Stimulated activated naive CD8-positive, alpha-beta T cell treated with anti-CD3 and anti-CD28 coated beads, Interleukin-15, Interleukin-2, amounts not matched to agents 100 U/mL and 50 U/mL, for 24 hours (primary cell): ENCODE results near the gene CDH8.
"Not testable (repeated sequence)": the region's sequence is repeated elsewhere in the genome, so short reads cannot be mapped to it uniquely, and the experiment has no call there.

Experiments
- ATAC-seq: fragments of 150-1000 bp; cut with Tn5 transposase; one replicate; pipeline ENCODE4 v1.10.0; 2021
- DNase-seq: peaks from one replicate; pipeline ENCODE4 v3.0.0; 2021

CDH8 gene

DNA sequence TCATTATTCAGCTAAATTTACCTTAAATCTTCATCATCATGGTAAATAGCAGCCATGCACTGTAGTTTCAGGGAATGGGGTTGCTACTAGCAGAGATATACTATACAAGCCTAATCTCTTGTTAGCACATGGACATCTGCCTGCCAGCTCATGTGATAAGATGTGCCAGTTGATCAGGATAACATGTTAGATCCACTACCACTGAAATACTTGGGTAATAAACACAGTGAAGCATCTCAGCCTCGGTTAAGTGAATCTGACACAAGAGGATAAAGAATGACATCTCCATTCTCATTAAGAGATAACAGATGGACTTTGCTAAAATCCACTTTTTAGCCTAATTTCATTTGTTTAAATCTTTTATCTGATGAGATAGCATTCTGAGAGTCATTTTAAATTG, 256.1 kb downstream of the CDH8 start:
- DNase-seq (no peak), ATAC-seq (no peak)

DNA sequence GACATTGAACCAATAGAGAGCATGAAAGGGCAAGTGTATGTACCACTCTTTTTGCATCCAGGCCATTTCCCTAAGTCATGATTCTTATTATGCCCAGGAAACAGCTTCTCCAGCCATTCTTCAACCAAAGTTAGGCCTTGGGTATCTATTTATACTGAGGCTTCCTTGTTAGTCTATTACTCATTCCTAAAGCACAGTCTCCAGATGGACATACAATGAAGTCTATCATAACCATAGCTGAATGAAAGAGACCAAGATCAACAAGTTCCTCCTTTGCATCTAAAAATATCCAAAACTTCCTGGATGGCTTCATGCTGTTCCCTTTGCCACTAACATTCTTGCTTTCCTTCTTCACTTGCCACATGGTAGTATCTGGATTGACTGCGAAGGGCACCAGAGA, 265.9 kb downstream of the CDH8 start:
- ATAC-seq (no peak), DNase-seq (no peak)

DNA sequence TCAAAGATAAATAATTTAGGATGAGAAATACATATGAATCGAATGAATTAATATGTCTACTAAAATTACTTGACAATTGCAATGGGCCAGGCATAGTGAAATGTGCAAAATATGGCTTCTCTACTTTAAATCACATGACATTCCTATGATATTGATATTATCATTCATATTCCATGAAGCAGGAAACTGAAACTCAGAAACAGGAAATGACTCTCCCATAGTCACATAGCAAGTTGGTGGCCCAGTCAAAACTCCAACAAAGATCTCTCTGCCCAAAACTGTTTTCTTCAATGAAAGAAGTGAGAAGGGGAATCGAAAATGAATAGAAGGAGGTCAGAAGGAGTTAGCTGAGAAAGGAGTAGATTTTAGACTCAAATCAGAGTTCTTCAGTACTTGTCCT, 272.2 kb downstream of the CDH8 start:
- DNase-seq (no peak), ATAC-seq (no peak)

DNA sequence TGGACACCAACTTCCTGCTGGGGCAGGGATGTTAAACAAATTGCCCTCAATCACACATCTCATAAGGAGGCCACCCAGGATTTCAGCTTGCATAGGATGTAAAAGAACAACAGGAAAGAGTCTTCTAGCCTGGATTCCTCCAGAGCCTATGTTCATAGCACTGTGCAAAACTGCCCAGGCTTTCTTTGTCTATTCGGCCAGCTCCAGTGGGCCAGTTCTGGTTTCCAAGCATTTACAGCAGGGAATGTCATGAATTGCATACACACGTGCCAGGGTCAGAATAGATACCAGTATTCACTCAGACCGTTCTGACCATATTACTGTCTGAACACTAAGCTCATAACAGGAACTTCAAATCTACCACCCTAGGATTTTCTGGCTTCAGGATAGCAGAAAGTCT, 273.2 kb downstream of the CDH8 start:
- DNase-seq: no peak
- ATAC-seq: no peak

DNA sequence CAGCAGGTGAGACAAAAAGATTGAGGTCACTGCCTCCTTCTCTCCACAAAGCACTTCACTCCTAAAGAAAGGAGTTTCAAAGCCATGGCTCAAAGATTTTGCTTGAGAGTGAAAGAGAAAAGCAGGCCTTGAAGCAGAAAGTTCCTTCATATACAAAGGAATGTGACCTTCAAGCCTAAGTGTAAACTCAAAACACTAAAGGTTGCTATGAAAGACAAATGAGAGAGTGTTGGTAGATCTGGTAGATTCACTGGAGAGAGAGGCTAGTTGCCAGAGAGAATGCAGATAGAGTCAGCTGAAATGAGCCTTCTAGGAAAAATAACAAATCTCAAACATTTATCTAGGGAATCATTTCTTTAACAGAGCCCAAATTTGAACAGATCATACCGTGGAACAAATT, 305.2 kb downstream of the CDH8 start:
- DNase-seq (no peak), ATAC-seq (no peak)

DNA sequence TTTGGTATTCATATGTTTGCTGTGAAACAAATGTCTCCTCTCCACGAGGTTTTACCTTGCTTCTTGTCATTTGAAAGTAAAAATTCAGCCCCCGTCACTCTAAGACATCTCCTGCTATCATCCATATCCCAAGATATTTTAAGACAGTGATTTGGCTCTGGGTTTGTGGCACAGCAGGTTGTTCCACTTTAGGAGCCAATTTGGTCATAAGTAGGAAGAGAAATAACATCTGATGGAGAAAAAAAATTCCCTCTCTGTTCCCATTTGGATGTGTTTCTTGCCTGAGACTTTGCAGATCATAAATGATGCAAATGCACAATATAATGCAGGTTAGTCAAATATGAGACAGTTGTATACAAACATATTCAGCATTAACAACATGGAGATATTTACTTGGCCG, 309.5 kb downstream of the CDH8 start:
- DNase-seq (no peak), ATAC-seq (no peak)

DNA sequence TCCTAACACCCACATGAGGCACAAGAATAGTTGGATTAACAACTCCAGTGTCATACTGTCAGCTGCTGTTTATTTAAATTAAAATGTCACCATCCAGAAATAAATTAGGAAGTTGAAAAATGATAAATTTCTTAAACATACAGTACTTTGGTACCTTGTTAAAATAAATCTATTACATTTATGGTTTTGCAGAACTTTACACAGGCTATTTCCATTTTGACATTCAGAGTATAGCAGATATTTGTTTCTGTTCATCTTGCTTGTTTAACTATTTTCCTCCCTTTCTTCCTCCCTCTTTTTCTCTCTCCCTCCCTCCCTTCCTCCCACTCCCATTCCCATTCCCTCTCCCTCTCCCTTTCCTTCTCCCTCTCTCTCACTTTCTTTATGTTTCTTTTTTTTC, 310.1 kb downstream of the CDH8 start:
- ATAC-seq (no peak), DNase-seq (no peak)

DNA sequence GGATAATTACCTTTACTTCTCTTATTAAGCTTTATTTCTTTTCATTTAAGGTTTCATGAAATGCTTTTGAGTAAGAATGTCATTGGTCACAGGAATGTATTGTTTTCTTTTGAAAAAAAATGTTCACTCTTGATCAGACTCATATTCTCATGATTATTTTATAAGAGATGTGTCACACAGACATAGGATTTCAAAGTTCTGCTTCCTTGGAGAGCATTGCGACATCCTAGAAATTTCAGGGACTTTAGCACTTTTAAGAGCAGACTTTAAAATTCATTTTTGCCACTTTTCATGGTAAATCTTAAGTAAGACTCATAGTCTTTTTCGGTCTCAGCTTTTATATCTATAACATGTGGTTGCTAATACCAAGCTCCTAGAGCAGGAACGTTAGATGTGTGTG, 314.7 kb downstream of the CDH8 start:
- no peak for ATAC-seq
- DNase-seq: no peak

DNA sequence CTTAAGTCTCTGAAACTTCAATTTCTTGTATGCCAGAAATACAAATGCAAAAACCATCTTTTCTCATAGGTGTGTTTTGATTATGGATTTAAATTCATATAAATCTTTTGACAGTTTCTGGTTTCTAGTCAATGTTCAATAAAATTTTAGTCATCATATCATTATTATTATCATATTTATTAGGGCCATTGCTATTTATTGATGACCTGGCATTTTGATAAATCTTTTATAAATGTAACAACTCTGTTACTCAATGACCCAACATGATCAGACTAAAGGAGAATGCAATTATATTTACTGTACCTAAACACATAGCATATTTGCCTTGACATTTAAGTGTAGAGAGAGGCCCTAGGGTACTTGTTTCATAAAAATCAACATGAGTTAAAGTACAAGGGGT, 320.8 kb downstream of the CDH8 start:
- ATAC-seq (no peak), DNase-seq (no peak)

DNA sequence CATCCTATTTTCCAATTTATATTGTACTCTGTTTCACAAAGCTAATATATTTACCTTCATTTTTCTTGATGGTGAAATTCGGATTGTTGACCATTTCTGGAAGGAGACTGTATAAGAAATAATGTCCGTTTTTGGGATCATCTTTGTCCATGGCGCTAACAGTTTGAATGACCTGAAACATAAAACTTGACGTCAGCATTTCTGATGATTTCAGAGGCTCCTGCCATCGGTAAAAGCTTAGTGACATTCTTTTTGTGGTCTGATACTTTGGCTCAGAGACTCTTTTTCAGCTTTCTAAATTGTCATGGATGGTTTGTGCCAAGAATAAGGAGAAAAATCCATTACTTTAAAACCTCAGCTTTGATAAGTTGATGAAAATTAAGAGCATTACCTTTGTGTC, 322.5 kb downstream of the CDH8 start:
- ATAC-seq (no peak), DNase-seq (no peak)

DNA sequence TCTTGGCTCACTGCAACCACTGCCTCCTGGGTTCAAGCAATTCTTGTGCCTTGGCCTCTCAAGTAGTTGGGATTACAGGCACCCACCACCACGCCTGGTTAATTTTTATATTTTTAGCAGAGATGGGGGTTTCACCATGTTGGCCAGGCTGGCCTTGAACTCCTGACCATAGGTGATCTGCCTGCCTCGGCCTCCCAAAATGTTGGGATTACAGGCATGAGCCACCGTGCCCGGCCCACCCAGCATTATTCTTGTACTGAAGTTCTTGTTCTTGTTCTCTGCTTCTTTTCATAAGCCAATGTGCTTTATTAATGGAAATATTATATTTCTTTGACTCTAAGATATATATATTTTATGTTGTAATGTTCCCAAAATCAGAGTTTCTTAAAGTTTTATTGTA, 336.6 kb downstream of the CDH8 start:
- ATAC-seq, DNase-seq: not testable (repeated sequence)

DNA sequence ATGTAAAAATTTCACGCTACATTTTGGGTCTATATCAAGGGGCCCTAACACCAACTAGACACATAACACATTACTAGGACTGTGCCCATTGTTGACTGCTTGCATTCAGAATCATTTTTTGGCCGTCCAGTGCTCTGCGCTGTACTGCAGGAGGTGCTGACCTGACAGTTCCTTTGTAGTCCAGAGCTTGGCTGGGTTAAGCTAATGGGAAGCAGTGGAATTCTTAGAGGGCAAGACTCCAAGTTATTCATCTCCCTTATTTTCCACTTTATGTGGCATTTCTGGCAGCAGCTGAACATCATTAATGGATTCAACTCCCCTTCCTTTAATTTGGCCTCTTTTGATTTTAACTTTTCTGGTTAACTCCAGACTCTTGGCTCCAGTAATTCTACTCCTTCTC, 351.7 kb downstream of the CDH8 start:
- DNase-seq (no peak), ATAC-seq (no peak)

DNA sequence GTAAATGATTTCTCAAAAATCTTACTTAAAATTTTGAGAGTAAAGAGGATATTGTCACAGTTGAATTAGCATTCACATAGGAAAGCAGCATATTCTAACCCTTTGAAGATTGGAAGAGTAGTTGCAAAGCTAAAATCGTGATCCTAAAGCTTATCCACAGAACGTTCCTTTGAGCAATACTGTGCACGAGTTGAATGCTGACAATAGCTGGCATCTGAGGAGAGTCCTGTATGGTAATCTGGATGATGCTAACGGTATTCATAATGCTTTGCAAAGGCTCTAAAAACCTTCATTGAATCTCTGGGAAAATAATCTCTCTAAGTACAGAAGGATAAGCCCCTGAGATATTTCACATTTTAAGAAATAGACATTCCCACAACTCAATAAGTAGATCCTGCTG, 354.6 kb downstream of the CDH8 start:
- ATAC-seq (no peak), DNase-seq (no peak)

DNA sequence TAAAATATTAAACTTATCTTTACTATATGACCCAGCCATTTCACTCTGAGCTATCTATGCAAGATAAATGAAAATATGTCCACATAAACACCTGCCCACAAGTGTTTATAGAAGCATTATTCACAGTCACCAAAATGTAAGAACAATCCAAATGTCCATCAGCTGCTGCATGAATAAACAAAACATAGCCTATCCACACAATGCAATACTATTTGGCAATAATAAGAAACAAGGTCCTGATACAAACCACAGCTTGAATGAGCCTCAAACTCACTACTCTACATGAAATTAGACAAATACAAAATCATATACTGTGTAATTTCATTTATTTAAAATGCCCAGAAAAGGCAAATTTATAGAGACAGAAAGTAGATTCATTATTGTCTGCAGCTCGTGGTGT, 355.1 kb downstream of the CDH8 start:
- ATAC-seq (no peak), DNase-seq (no peak)

DNA sequence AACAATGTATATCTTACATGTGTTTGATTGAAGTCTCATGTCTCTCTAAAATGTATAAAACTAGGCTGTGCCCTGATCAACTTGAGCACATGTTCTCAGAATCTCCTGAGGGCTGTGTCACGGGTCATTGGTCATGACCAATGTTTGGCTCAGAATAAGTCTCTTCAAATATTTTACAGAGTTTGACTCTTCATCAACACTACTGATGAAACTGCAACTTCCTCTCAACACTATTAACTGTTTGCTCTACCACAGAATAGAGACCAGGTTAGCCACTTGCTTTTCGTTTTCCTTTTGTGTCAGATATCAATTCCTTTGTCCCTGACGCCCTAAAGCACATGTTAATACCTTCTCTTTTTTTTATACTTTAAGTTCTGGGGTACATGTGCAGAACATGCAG, 358.1 kb downstream of the CDH8 start:
- DNase-seq (no peak), ATAC-seq (no peak)

DNA sequence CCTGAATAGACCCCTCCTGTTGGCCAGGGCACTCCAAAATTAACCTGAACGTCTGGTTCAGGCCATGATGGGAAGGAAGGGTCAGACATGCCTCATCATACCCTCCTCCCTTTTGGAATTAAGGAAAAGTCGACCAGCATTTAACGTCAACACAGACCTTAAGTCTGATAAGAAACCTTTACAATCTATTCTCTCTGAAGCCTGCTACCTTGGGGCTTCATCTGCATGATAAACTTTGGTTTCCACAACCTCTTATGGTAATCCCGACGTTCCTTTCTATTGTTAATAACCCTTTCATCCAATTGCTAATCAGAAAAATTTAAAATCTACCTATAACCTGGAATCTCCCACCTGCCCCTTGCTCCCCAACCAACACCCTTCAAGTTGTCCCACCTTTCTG, 358.5 kb downstream of the CDH8 start:
- ATAC-seq (no peak), DNase-seq (no peak)

DNA sequence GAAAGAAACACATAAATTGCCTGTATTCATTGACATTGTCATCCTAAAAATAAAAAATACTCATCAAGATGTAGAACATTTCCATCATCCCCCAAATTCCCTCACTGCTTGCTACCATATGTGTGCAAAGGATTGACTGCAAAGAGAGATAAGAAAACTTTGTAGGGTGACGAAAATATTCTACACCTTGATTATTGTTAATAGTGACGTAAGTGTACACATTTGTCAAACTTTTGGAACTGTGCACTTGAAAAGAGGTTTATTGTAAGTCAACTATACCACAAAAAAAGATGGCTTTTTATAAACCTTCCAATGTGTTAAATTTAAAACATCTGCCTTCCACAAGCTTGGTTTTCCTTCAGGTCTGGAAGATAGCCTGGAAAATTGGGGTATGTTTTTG, 359.5 kb downstream of the CDH8 start:
- no peak for DNase-seq
- no peak for ATAC-seq

DNA sequence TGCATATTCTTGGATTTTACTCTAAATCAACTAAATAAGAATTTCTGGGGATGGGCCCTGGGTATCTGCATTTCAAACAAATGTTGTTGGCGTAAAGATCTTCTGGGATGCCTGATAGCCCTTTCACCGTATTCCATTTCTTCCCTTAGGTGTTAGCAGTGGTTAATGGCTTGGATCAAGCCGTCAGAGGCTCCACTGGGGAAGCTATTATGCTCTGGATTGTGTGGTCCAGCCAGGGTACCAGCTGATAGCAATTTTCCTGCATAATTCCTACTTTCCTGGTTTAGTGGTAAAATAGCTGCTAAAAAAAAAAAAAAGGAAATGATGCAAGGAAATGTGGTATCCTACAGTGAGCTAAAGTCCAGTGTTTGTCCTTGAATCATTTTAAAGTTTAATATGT, 365.1 kb downstream of the CDH8 start:
- ATAC-seq (no peak), DNase-seq (no peak)

DNA sequence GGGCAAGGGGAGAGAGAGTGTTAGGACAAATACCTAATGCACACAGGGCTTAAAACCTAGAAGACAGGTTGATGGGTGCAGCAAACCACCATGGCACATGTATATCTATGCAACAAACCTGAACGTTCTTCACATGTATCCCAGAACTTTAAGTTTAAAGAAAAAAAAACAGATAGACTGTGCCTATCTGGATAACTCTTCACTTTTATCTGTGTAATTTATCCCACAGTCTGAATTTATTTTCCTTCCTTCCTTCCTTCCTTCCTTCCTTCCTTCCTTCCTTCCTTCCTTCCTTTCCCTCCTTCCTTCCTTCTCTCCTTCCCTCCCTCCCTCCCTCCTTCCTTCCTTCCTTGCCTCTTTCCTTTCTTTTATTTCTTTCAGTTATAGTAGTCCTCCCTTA, 370.7 kb downstream of the CDH8 start:
- ATAC-seq: no peak
- no peak for DNase-seq

DNA sequence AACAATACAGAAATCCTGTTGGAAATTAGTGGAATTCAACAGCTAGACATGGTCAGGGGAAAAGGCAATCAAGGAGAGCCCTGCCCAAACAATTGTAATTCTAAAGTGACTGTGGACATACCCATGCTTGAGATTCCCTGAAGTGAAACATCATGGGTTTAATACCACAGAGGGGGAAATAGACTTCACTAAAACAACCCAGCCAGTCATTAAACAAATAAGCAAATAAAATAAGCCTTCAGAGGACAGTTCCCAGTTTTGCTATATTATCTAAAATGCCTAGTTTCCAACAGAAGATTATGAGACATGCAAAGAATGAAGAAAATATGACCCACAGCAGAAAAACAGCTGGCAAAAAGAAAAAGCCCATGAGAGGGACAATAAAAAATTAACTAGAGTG, 376.3 kb downstream of the CDH8 start:
- ATAC-seq: no peak
- no peak for DNase-seq

DNA sequence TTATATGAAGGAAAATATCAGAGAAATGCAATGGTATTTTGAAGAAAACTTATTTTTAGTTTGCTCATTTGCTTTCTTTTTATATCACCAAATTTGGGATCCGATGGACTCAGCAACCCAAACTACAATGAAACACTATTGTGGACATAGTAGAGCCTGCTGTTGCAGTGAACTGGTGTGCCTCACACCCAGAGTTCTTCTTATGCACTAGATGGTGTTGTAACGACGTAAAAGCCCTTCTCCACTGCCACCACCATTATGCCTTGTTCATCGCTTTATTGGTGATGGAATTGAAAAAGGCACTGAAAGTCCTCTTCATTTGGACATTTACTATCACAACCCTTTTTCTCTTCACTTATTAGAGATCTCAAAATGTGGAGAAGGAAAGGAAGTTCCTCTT, 381.3 kb downstream of the CDH8 start:
- no peak for DNase-seq
- ATAC-seq: no peak

DNA sequence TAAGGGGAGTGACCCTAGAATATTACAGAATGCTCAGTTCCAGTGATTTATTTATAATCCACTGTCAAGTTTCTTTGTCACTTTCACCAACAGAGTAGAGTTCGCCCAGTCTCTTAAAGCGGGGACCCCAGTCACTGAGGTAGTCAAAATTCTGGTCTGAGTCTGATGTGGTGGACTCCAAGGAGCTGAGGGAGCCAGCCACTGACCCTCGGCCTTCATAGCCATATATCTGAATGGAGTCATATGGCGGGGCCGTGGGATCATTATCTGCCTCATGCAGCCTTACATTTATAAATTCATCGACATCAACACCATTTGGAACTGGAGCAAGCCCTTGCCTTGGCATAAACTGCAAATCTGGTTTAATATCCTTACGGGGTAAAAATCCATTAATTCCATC, 382.7 kb downstream of the CDH8 start:
- ATAC-seq: no peak
- DNase-seq: no peak

DNA sequence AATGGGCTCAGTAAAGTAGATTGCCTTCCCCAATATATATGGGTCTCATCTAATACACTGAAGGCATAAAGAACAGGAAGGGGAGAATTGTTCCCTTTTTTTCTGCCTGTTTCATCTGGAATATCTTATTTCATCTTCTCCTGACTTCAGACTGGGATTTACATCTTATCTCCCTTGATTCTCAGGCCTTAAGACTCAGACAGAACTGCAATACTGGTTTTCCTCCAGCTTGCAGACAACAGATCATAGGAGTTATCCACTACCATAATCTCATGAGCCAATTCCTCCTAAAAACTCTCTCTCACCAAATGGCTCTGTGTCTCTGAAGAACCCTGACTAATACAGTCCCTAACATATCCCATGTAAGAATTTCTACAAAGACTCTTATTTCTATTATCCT, 390.7 kb downstream of the CDH8 start:
- no peak for DNase-seq
- ATAC-seq: no peak

DNA sequence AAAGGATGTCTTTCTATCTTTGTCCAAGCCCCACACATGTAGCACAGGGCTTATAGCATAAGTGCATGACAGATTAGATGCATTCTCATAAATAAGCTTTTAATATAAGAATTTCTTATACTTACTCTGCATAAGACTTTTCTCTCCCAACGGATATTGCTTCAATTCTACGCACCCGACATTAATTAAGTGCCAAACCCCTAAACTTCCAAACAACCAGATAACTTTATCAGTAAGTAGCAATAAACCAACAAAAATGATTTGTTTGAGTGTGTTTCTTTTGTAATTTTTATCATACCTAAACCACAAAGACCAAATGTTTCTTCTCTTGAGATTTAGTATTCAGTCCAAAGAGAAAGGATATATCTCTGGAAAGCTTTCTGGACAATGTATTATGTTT, 391.5 kb downstream of the CDH8 start:
- no peak for DNase-seq
- ATAC-seq: no peak

DNA sequence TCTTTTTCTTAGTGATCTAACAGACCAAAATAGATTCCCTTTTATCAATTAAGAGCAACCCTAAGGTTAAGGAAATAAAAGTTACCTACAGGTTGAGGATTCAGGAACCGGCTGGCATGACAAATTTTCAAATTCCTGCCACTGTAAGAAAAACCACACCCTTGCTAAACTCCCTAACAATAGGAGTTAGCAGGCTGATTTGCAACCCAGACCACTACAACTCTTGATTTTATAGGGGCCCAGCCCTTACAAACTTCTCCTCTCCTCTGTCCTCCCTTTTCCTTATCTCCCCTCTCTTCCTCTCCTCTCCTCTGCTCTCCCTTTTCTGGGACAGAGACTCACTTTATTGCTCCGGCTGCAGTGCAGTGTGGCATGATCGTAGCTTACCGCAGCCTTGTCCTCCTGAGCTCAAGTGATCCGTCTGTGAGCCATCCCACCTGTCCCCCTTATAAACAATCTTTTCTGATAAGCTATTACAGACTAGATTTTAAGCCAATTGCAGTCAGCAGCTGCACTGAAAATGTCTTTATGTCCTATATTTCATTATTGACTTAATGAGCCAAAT, 418.9 kb downstream of the CDH8 start:
- ATAC-seq: no peak
- DNase-seq: no peak
